NCI-H1105 treated with DMSO at 0.1 percent for 48 hours (cell line): ENCODE results near the gene EPS8.

Experiments
- DNase-seq: peaks from one replicate; lab custom pipeline; 2025; lab: John Stamatoyannopoulos, UW

EPS8 gene

DNA sequence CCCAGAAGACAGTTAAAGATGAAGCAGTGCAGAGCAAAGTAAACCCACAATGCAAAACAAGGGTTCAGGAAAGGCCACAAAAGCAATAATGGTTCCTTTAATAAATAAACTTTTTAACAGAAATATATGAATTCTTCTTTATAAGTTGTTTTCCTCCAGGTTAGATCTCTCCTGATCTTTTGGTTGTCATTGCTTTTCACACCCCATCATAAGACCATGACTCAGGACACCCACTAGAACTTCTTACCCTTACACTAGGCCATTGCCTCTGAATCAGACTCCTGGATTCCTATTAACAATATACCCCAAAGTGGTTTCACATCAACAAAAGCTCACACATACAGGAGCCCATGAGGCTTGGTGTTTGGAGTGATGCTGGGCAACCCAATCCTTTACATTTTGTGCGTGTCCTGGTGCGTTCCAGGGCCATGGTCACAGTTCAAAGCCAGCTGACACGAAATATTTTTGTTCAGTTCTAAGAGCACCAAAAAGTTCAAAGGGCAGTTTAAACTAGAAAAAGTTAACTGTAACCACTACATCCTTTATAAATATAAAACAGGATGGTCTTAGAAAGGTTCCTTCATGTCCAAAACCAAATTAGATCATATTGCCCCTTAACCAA, 187.0 kb downstream of the EPS8 start:
- no peak for DNase-seq

DNA sequence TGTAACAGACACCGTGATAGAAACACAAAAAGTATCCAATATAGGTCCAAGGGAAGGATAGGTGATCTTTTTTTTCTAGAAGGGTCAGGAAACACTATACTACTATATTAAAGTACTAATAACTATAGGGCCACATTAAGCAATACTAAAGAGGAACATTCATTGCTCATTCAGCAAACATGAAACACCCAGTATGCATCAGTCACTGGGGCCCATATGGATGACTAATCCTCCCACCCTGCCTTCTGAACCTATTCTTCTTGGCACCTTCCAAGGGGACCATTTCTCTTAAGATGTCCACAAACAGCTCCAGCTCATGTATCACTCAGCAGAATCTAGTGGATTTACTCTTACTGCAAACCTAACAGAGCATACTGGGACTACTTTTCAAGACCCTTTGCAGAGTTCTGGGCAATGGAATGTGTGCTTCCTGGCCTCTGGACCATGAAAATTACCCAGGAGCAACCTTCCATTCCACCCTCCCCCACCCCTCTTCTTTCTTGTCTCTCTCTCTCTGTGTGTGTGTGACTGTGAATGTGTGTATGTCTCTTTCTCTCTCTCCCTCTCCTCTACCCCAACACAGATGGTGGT, 187.9 kb downstream of the EPS8 start:
- DNase-seq, result no peak

DNA sequence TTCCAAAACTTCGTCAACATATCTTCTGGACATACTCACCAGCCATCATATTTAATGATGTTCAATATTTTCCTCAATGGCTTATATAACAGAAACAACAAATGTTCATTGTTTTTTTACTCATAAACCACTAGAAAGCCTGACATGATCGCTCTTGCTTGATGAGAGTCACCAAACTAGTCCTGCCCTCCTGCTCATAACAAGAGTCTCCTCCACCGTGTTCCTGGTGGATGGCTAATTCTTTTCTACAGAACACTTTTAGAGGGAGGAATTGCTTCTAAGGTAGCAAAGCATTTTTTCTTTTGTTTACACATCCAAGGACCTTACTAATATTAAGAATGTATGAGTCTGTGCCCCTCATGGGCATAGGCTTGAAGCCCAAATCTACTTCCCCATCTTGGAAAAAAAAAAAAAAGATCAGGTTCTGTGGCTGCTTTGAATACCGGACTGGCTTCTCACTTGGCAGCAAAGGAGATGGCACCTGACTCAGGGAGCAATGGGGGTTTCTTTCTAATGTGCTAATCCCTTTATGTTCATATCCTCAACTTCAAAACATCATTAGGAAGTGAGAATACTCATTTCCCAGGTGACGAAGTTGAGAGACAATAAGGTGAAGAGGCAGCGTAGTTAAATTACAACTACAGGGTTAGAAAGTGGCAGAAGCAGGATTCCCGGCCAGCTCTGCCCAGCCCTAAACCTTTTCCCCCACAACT, 188.8 kb downstream of the EPS8 start:
- DNase-seq, result no peak

DNA sequence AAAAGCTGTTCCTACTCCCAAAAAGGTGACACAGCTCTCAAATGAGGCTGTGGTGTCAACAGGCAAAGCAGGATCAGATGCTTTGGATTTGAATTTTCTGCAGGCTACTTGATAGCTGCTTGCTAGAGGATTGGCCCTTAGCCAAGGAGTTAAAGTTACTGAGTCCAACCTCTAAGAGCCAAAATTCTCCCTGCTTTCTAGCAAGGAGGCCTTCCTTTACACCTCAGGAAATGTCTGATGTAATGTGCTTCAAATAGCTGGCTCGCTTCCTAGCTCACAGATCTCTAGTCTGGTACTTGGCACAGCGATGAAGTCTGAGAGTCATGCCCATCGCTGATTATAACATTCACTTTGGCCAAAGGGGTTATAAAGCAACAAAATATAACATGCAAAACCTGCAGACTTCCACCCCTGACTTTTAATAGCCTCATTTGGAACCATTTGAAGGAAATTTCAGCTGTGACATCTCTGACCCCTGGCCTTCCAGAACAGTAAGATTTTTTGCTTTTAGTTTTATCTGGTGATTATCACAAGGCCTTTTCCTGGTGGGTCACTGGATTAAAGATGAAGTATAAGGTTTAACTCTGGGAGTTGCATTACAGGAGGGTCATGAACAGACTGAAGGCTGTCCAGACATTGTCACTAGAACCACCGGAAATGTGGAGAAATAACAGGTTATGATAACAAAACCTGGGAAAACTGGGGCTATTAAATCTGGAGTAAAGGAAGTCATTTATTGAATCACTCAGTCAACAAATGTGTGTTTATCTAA, 189.7 kb downstream of the EPS8 start:
- DNase-seq, result peak; percentile 38

DNA sequence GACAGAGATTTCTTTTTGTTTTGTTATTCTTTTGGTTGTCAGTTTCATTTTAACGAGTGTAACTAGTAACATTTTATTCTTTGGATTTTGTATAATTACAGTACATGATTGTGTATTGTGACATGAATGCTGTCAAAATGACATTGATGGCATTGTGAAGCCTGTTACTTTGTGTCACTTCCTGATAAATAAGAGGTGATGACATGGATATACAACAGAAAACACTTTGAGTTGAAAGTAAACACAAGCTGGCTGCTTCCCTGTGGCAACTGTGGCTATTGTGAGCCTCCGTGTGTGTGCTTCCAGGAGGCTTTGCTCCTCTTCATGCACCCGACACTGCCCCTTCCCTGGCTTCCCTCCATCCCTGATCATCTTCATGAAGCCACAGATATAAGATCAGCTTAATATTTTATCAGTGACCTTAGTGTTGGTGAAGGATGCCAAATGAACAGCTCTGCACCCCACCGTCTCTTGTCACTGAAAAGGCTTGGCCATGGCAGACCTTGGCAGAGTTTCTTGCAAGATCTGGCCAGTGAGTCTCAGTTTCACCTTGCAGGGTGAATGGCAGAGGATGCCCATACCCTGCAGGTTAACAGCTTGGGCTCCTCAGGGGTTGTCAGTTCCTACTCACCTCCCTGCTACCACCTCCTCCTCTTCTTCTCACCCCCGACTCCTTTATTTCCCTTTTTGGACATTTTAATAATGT, 191.9 kb downstream of the EPS8 start:
- DNase-seq, result no peak

DNA sequence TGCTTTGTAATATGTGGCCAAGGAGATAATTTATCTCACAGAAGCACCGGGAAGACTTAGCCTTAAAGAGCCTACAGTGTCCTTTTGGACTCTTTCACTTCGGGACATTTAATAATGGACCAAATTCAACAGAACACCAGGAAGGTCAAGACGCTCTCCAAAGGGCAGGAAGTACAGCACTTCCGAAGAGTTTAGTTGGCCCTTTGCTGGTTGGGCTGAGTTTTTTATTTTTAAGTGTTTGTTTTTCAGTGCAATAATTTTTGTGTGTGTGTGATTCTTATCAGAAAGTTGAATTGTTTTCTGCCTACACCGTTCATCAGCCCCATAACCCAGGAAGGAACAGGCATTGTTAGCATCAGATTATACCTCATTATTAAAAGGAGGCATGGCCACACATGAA, 193.0 kb downstream of the EPS8 start:
- DNase-seq, result no peak

DNA sequence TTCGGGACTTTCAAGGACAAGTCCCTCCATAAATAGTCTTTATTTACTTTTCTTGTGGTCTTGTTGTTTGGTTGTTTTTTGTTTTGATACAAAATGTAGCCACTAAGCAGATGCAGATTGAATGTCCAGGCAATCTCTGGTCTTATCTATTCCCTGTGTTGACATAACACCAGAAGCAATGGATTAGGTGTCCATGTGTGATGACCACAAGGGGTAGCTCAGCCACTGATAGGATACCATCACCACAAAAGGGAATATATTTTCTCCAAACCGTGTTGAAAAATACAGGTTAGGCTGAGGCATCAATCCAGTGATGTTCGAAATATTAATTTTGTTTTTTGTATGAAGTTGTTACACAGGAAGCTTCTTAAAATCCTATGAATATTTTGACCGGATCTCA, 196.3 kb downstream of the EPS8 start:
- no peak for DNase-seq

DNA sequence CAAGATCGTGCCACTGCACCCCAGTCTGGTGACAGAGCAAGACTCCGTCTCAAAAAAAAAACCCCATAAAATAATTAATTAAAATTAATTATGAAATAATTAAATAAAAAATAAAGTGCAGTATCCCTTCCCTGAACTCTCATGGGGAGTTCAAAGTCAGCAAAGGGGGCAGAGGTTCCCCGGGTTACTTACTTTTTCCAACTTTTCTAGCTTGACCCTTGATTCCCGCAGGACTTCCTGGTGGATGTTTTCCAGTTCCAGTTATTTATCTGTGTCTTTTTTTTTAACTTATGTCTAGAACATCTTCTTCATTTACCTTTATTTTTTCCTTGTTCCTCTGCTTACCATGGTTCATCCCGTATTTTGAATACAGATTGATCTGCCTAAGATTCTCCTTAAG, 197.4 kb downstream of the EPS8 start:
- no peak for DNase-seq

DNA sequence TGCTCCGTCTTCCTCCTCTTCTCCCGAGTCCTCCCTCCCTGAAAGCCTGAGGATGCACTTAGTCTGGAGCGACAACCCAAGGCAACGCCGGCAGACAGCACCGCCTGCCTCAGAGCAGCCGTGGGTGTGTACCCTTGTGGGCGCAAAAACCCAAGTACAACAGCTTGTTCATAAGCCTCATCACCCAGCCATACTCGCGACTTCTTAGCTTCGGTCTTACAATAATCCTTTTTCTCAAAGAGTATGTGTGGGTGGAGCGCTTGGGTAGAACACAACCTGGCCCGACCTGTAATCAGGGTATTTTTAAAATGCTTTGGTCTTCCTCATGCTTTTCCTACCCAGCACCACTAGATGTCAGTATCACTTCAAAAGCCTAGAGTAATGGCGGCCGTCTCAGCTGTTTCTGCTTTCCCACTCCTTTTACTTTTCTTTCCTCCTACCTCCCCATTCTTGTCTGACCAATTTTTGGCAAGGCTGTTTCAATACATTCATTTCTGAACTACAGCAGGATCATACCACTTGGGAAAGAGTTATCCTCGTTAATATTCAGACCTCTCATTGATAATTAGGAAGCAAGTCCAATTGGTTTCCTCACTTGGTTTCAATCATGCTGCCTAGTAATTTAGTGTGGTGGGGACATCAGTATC, 198.9 kb downstream of the EPS8 start:
- DNase-seq, result peak; percentile 77

DNA sequence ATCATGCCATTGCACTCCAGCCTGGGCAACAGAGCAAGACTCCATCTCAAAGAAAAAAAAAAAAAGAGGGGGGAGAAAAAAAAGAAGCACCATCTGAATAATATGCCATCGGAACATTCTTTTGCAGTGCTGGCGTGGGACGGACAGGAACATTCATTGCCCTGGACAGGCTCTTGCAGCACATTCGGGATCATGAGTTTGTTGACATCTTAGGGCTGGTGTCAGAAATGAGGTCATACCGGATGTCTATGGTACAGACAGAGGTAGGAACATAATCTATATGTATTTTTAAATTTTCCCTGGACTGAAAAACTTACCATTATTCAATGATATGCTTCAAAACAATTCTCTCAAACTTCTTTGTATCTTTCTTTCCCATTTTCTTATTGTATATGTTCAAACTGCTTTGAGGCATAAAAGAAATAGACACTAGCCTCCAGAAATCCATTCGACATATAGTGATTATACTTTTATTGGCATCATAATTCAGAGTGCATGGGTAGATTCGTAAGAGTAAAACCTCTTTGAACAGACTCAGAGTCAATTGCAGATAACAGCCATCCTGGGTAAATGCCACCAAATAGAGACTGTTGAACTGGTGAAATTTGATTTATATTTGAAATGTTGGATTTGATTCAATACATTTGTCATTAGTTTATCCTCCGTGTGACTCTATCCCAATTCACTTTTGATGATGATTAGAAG, 199.7 kb downstream of the EPS8 start:
- DNase-seq, result no peak

DNA sequence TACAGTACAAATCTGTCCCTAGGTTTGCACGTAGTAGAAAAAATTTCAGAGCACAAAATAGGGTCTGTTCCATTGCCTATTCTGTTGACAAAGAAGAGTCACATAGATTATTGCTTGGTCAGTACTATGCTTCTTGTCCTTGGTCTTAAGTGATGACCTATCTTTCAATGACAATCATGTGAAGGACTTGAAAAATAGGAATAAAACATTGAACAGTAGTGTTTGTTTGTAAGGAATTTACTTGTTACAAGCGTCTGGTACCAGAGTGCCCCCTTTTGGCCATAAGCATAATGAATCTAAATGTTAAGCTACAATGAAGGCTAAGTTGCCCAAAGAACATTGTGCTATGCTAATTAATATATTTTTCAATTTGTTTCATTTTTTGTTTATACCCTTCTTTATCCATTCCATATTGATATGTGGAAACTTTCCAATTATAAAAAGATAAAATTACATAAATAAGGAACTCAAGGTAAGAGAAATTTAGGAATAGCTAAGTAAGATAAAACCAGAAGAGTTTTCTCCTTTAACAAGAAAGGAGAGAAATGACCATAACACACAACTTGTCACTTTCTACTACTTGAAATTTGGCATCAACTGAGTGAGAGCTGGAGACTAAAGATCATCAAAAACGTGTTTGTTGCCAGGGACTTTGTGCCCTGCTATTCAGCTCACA, 204.7 kb downstream of the EPS8 start:
- DNase-seq, result peak; percentile 47

DNA sequence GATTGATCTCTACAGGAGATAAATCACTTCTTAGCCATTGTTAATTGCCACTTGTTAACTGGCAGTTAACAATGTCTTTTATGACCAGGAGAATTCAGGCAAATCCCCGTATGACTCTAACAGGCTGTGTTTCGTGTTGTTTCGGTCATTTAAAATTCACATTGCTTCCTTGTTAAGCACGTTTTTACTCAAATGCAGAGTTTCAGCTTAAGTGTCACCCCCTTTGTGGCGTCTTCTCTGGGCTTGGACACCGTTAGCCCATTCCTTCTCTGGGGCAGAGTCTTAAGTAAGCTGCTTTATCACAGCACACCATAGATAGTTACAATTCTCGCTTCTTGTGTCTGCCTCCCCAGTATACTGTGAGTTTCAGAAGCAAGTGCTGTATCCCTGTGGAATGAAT, 205.4 kb downstream of the EPS8 start:
- no peak for DNase-seq

DNA sequence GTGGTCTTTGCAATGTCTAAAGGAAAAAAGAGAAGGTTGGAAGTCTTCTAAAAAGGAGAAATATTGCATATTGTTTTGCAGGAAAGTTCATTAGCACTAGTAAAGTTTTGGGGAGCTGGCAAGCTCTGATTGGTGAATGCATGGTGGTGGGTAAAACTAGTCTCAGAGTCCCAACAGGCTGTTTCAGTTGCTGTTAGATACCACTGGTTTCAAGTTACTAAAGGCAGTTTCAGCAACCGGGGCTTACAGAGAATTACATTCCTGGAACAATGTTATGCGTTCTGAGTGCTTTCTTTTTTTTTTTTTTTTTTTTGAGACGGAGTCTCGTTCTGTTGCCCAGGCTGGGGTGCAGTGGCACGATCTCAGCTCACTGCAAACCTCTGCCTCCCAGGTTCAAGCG, 208.2 kb downstream of the EPS8 start:
- DNase-seq, result no peak

DNA sequence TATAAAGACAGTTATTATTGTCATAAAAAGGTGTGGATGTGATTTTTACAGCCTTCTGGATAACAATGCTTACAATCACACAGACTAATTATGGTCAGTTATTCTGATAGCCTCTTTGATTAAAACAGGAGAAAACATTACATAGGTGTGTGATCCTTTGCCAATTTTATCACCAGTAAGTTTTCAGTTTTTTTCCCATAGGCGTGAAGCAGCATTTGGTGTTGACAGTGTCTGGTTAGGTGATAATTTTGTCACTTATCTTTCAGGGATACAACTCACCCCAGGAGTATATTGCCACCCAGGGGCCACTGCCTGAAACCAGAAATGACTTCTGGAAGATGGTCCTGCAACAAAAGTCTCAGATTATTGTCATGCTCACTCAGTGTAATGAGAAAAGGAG, 208.8 kb downstream of the EPS8 start:
- no peak for DNase-seq

DNA sequence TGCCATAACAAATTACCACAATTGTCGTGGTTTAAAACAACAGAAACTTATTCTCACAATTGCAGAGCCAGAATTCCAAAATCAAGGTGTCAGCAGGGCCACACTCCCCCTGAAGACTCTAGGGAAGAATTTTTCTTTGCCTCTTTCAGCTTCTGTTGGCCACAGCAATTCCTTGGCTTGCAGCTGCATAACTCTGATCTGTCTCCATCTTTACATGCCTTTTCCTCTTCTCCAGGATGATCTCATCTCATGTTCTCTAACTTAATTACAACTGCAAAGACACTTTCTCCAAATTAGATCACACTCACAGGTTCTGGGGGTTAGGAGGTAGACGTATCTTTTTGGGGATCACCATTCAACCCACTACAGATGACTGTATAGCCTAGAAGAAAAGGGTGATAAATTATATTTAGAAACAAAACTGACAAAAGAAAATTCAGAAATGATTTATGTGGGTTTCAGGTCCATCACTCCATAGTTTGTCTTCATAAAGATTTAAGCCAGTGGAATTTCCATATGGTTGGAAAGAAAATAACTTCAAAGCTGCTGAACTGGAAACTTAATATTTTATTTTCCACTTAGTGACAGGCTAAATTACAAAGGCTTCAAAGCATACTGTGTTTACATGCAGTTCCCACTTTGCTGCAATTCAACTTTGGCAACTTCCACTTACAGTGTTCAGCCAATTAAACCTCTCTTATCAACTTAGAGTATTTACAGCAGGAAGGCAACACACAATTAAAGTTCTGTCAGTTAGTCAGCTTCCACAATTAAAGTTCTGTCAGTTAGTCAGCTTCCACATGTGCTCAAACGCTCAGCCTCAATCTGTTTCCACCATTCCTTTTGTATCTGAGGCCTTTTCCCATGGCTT, 213.3 kb downstream of the EPS8 start:
- DNase-seq, result peak; percentile 12

DNA sequence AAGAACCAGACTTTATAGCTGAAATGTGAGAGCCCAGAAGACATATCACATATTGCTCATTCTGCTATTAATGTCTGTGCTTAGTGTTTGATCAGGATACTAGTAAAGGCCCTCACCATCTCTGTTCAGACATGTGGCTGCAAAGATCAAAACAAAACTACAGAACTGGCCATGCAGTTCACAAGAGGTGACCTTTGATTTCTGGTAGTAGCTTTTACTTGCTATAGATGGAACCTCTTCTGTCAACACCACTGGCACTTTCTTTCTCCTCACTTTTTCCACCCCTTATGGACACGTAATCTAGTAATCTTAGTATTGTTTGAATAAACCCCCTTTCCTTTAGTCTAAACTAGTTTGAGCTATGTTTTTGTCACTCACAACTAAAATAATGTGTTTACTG, 214.8 kb downstream of the EPS8 start:
- no peak for DNase-seq
